H9 (cell line): ENCODE measurements around the gene CDC42EP1. TPM values are rescaled to one million over a fixed set of nuclear protein-coding genes. Genes with fewer than 3 reads are reported as not detected.
"Not testable (repeated sequence)": the region's sequence is repeated elsewhere in the genome, so short reads cannot be mapped to it uniquely, and the experiment has no call there.

Source experiments
- DNase-seq: peaks from one replicate; pipeline ENCODE4 v3.0.0-alpha.2; 2017
- H2AFZ ChIP-seq: one replicate; pipeline ENCODE4 v1.6.1; 2013; ENCODE audit warnings: mild to moderate bottlenecking, low read length, control low read depth, moderate library complexity
- H2AK5ac ChIP-seq: 2 replicates; pipeline ENCODE4 v1.6.1; 2013; ENCODE audit warnings: low read length, control low read depth, mixed read lengths; ENCODE audit not compliant: insufficient read length
- H2BK120ac ChIP-seq: one replicate; pipeline ENCODE4 v1.6.1; 2013; ENCODE audit warnings: low read depth, mild to moderate bottlenecking, low read length, control low read depth, inconsistent platforms; ENCODE audit not compliant: poor library complexity, severe bottlenecking
- H2BK12ac ChIP-seq: 2 replicates; pipeline ENCODE4 v1.6.1; 2013; ENCODE audit warnings: low read length, control low read depth, mixed read lengths, low read depth; ENCODE audit not compliant: insufficient read length
- H2BK15ac ChIP-seq: 2 replicates; pipeline ENCODE4 v1.6.1; 2013; ENCODE audit warnings: low read depth, low read length, control low read depth
- H2BK20ac ChIP-seq: one replicate; pipeline ENCODE4 v1.6.1; 2013; ENCODE audit warnings: low read depth, mild to moderate bottlenecking, low read length, control low read depth, inconsistent platforms; ENCODE audit not compliant: poor library complexity, severe bottlenecking
- H2BK5ac ChIP-seq: 2 replicates; pipeline ENCODE4 v1.6.1; 2013; ENCODE audit warnings: low read length, control low read depth, mixed read lengths; ENCODE audit not compliant: insufficient read length
- H3K14ac ChIP-seq: 2 replicates; pipeline ENCODE4 v1.6.1; 2013; ENCODE audit warnings: low read length, control low read depth; ENCODE audit not compliant: insufficient read depth
- H3K18ac ChIP-seq: 2 replicates; pipeline ENCODE4 v1.6.1; 2013; ENCODE audit warnings: low read depth, mild to moderate bottlenecking, mixed read lengths, low read length, control low read depth; ENCODE audit not compliant: insufficient read length
- H3K23ac ChIP-seq: 2 replicates; pipeline ENCODE4 v1.6.1; 2013; ENCODE audit warnings: low read length, control low read depth, mixed read lengths, low read depth; ENCODE audit not compliant: insufficient read length
- H3K23me2 ChIP-seq: 2 replicates; pipeline ENCODE4 v1.6.1; 2013; ENCODE audit warnings: low read depth, mild to moderate bottlenecking, mixed read lengths, low read length, control low read depth; ENCODE audit not compliant: insufficient read length, poor library complexity, severe bottlenecking
- H3K27ac ChIP-seq: 2 replicates; pipeline ENCODE4 v1.5.1; 2013; ENCODE audit warnings: low read length, control low read depth, mixed read lengths, low read depth; ENCODE audit not compliant: insufficient read length
- H3K27me3 ChIP-seq: 2 replicates; pipeline ENCODE4 v1.6.1; 2013; ENCODE audit warnings: low read length, control low read depth, inconsistent platforms; ENCODE audit not compliant: insufficient read depth
- H3K4ac ChIP-seq: 2 replicates; pipeline ENCODE4 v1.6.1; 2013; ENCODE audit warnings: low read depth, mild to moderate bottlenecking, control low read depth, inconsistent platforms, low read length, moderate library complexity
- H3K4me1 ChIP-seq: 2 replicates; pipeline ENCODE4 v1.6.1; 2013; ENCODE audit warnings: low read length, control low read depth, inconsistent platforms; ENCODE audit not compliant: insufficient read depth
- H3K4me2 ChIP-seq: 2 replicates; pipeline ENCODE4 v1.6.1; 2013; ENCODE audit warnings: low read length, control low read depth, mixed read lengths; ENCODE audit not compliant: insufficient read length, insufficient read depth
- H3K56ac ChIP-seq: 2 replicates; pipeline ENCODE4 v1.6.1; 2013; ENCODE audit warnings: low read depth, mild to moderate bottlenecking, mixed read lengths, low read length, control low read depth; ENCODE audit not compliant: insufficient read length
- H3K79me1 ChIP-seq: 2 replicates; pipeline ENCODE4 v1.6.1; 2013; ENCODE audit warnings: low read depth, mild to moderate bottlenecking, moderate library complexity, low read length, control low read depth, inconsistent platforms; ENCODE audit not compliant: insufficient read depth, poor library complexity, severe bottlenecking
- H3K79me2 ChIP-seq: 2 replicates; pipeline ENCODE4 v1.6.1; 2013; ENCODE audit warnings: low read length, control low read depth, inconsistent platforms; ENCODE audit not compliant: insufficient read depth
- H3K9ac ChIP-seq: 2 replicates; pipeline ENCODE4 v1.6.1; 2013; ENCODE audit warnings: low read length, control low read depth, mixed read lengths; ENCODE audit not compliant: insufficient read length; ENCODE audit errors: extremely low read depth
- H3K9me3 ChIP-seq: one replicate; pipeline ENCODE4 v1.6.1; 2013; ENCODE audit warnings: low read depth, low read length, inconsistent platforms; ENCODE audit not compliant: control insufficient read depth
- H3T11ph ChIP-seq: one replicate; pipeline ENCODE4 v1.6.1; 2013; ENCODE audit warnings: mild to moderate bottlenecking, low read length, control low read depth, inconsistent platforms
- H4K20me1 ChIP-seq: one replicate; pipeline ENCODE4 v1.6.1; 2013; ENCODE audit not compliant: control insufficient read depth, insufficient read length, insufficient read depth
- H4K5ac ChIP-seq: 2 replicates; pipeline ENCODE4 v1.6.1; 2013; ENCODE audit warnings: low read depth, mild to moderate bottlenecking, mixed read lengths, low read length, control low read depth; ENCODE audit not compliant: insufficient read length
- H4K8ac ChIP-seq: replicated peaks from 2 replicates; pipeline ENCODE4 v1.6.1; 2013; ENCODE audit warnings: low read length, control low read depth, mixed read lengths, low read depth; ENCODE audit not compliant: insufficient read length
- H4K91ac ChIP-seq: 2 replicates; pipeline ENCODE4 v1.6.1; 2013; ENCODE audit warnings: low read depth, mild to moderate bottlenecking, moderate library complexity, mixed read lengths, low read length, control low read depth; ENCODE audit not compliant: insufficient read length
- H3K27ac Mint-ChIP-seq, 3 experiments: 2 replicates in 2 of 3; 3 replicates in 1 of 3; pipeline ENCODE4 v1.8.0; 2020 to 2021; ENCODE audit warnings: mixed read lengths in 3 of 3, mild to moderate bottlenecking in 1 of 3, moderate library complexity in 1 of 3
- H3K27me3 Mint-ChIP-seq: 2 replicates; pipeline ENCODE4 v1.8.0; 2021; ENCODE audit warnings: low read depth, mild to moderate bottlenecking, moderate library complexity, mixed read lengths
- H3K36me3 Mint-ChIP-seq, 3 experiments: 2 replicates in 2 of 3; 3 replicates in 1 of 3; pipeline ENCODE4 v1.8.0; 2020 to 2021; ENCODE audit warnings: low read depth in 3 of 3, mixed read lengths in 3 of 3; ENCODE audit not compliant: insufficient read depth in 1 of 3
- H3K4me1 Mint-ChIP-seq, 2 experiments: 2 replicates each; pipeline ENCODE4 v1.8.0; 2020; ENCODE audit warnings: mixed read lengths in 2 of 2
- H3K4me3 Mint-ChIP-seq, 2 experiments: 2 replicates in 1 of 2; 3 replicates in 1 of 2; pipeline ENCODE4 v1.8.0; 2020 to 2021; ENCODE audit warnings: mild to moderate bottlenecking in 2 of 2, mixed read lengths in 2 of 2, moderate library complexity in 1 of 2
- H3K9me3 Mint-ChIP-seq, 2 experiments: 2 replicates in 1 of 2; 3 replicates in 1 of 2; pipeline ENCODE4 v1.8.0; 2020; ENCODE audit warnings: mild to moderate bottlenecking in 2 of 2, mixed read lengths in 2 of 2, moderate library complexity in 1 of 2
- CTCF ChIP-seq: fragments of 200-600 bp; sonication (generic); conservative IDR thresholded peaks from 3 replicates; pipeline ENCODE4 v1.8.0; 2021; ENCODE audit warnings: antibody characterized with exemption, mild to moderate bottlenecking
- WGBS: extraction: QIAGEN DNeasy Blood & Tissue Kit; methylation state at CpG from one replicate; pipeline ENCODE4 v1.1.7; 2013; ENCODE audit warnings: missing lambda C conversion rate, low lambda C conversion rate, mixed read lengths; ENCODE audit not compliant: insufficient read length; ENCODE audit errors: extremely low coverage; 5-methylcytosine and 5-hydroxymethylcytosine counted together
- total RNA-seq: library from RNA; stranded (reverse); gene quantifications from 2 replicates; pipeline ENCODE4 v1.2.1, GENCODE V29; 2021

The CDC42EP1 gene
- total RNA-seq, 1 experiment from 2014 or later = 23.0 TPM

GRCh38 chr22:37549704-37550059, 10.6 kb upstream of the CDC42EP1 start:
- Mint-ChIP-seq H3K4me1 (peaks cover 35 to 55% of the 10 kb centered on the region in 2 experiments), H3K4me3 (no peak overlapping the region), H3K9me3 (no peaks in the 10 kb centered on the region; a peak in 1 of 5 replicates), H3K27ac (0 out of 7 replicates have a peak overlapping the region, but pooled peaks of 1 of the 3 experiments have one; percentile 70), H3K36me3 (no peaks in the 10 kb centered on the region), H3K27me3 (peaks cover 19% of the 10 kb centered on the region)
- no peak overlapping the region for H3T11ph ChIP-seq
- no peak overlapping the region for H3K23ac ChIP-seq
- WGBS = no CpG with 5 or more reads among the region's 5 CpGs
- no peaks in the 10 kb centered on the region for H4K20me1 ChIP-seq
- no peaks in the 10 kb centered on the region for H3K79me2 ChIP-seq
- H3K27me3 ChIP-seq = no peaks in the 10 kb centered on the region
- no peak overlapping the region for H3K56ac ChIP-seq
- peaks cover 4% of the 10 kb centered on the region for H3K23me2 ChIP-seq
- no peak overlapping the region for H2BK5ac ChIP-seq
- no peak overlapping the region for H3K4me2 ChIP-seq
- no peak overlapping the region for H2BK120ac ChIP-seq
- H3K18ac ChIP-seq = no peak overlapping the region
- no peak overlapping the region for H2AFZ ChIP-seq
- no peak overlapping the region for H3K27ac ChIP-seq
- H4K5ac ChIP-seq = no peak overlapping the region
- H3K14ac ChIP-seq = no peak overlapping the region; the same call in 1 of the 2 replicates
- H3K4ac ChIP-seq = no peak overlapping the region
- H2BK12ac ChIP-seq = no peak overlapping the region
- 0 out of 3 replicates have a peak, but pooled peaks have one; percentile 28 for TF ChIP-seq CTCF
- no peak overlapping the region for H4K8ac ChIP-seq
- no peak overlapping the region for H3K9ac ChIP-seq
- no peak overlapping the region for H2BK15ac ChIP-seq
- no peaks in the 10 kb centered on the region for H3K9me3 ChIP-seq
- no peak overlapping the region for H2BK20ac ChIP-seq
- DNase-seq = no peak
- no peak overlapping the region for H2AK5ac ChIP-seq
- H4K91ac ChIP-seq = no peak overlapping the region
- peaks cover 2% of the 10 kb centered on the region; the same call in 1 of the 2 replicates for H3K4me1 ChIP-seq
- no peaks in the 10 kb centered on the region for H3K79me1 ChIP-seq

GRCh38 chr22:37550921-37551320, 9.4 kb upstream of the CDC42EP1 start:
- not testable (repeated sequence) for H4K91ac ChIP-seq, H2AK5ac ChIP-seq, H3K4me1 ChIP-seq, H3K9me3 ChIP-seq, H3K27ac ChIP-seq, H2BK20ac ChIP-seq, H3K79me1 ChIP-seq, H2BK5ac ChIP-seq, H4K20me1 ChIP-seq, H3K27me3 ChIP-seq, H2AFZ ChIP-seq, H2BK15ac ChIP-seq, H3K4me3 Mint-ChIP-seq, H3K23ac ChIP-seq, H3K4me2 ChIP-seq, H3T11ph ChIP-seq, H3K79me2 ChIP-seq, H3K4ac ChIP-seq, H4K8ac ChIP-seq, DNase-seq, H4K5ac ChIP-seq, H3K23me2 ChIP-seq, H3K9me3 Mint-ChIP-seq, H3K18ac ChIP-seq, H2BK12ac ChIP-seq, H2BK120ac ChIP-seq, H3K27ac Mint-ChIP-seq, H3K56ac ChIP-seq, H3K36me3 Mint-ChIP-seq, H3K9ac ChIP-seq, H3K14ac ChIP-seq
- Mint-ChIP-seq H3K27me3 (peaks cover 30% of the 10 kb centered on the region), H3K4me1 (peaks cover 35 to 50% of the 10 kb centered on the region in 2 experiments)
- WGBS = no CpG with 5 or more reads among the region's 9 CpGs
